ENCODE data around the gene MYH13. TPM values are rescaled to one million over a fixed set of nuclear protein-coding genes. Genes with fewer than 3 reads are reported as not detected.

Gene MYH13
- total RNA-seq, 1 experiment from 2014 or later, result not detected

- DNase-seq (ENCODE audit: low spot score), result no peak
- Mint-ChIP-seq H3K4me1 (peaks cover 26% of the 10 kb centered on the region), H3K27ac (no peak overlapping the region), H3K9me3 (peaks cover 43% of the 10 kb centered on the region), H3K36me3 (peaks cover 18% of the 10 kb centered on the region), H3K27me3 (ENCODE audit: low read depth) (peaks cover 8% of the 10 kb centered on the region), H3K4me3 (no peak overlapping the region)
- no peak for TF ChIP-seq USF2 (CRISPR knock-in tag; IDR thresholded peaks at IDR 0.05)
- no peak for TF ChIP-seq TEAD4 (CRISPR knock-in tag; IDR thresholded peaks at IDR 0.05)
- TF ChIP-seq JUN (CRISPR knock-in tag; IDR thresholded peaks at IDR 0.05), result no peak
- TF ChIP-seq, protein P1, sequence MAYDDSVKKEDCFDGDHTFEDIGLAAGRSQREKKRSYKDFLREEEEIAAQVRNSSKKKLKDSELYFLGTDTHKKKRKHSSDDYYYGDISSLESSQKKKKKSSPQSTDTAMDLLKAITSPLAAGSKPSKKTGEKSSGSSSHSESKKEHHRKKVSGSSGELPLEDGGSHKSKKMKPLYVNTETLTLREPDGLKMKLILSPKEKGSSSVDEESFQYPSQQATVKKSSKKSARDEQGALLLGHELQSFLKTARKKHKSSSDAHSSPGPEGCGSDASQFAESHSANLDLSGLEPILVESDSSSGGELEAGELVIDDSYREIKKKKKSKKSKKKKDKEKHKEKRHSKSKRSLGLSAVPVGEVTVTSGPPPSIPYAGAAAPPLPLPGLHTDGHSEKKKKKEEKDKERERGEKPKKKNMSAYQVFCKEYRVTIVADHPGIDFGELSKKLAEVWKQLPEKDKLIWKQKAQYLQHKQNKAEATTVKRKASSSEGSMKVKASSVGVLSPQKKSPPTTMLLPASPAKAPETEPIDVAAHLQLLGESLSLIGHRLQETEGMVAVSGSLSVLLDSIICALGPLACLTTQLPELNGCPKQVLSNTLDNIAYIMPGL (CRISPR knock-in tag; IDR thresholded peaks at IDR 0.05), result no peak
- TF ChIP-seq, protein P2, sequence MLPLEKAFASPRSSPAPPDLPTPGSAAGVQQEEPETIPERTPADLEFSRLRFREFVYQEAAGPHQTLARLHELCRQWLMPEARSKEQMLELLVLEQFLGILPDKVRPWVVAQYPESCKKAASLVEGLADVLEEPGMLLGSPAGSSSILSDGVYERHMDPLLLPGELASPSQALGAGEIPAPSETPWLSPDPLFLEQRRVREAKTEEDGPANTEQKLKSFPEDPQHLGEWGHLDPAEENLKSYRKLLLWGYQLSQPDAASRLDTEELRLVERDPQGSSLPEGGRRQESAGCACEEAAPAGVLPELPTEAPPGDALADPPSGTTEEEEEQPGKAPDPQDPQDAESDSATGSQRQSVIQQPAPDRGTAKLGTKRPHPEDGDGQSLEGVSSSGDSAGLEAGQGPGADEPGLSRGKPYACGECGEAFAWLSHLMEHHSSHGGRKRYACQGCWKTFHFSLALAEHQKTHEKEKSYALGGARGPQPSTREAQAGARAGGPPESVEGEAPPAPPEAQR (CRISPR knock-in tag; IDR thresholded peaks at IDR 0.05), result no peak
- no peak for TF ChIP-seq CREM (CRISPR knock-in tag; IDR thresholded peaks at IDR 0.05)
- TF ChIP-seq, protein P3, sequence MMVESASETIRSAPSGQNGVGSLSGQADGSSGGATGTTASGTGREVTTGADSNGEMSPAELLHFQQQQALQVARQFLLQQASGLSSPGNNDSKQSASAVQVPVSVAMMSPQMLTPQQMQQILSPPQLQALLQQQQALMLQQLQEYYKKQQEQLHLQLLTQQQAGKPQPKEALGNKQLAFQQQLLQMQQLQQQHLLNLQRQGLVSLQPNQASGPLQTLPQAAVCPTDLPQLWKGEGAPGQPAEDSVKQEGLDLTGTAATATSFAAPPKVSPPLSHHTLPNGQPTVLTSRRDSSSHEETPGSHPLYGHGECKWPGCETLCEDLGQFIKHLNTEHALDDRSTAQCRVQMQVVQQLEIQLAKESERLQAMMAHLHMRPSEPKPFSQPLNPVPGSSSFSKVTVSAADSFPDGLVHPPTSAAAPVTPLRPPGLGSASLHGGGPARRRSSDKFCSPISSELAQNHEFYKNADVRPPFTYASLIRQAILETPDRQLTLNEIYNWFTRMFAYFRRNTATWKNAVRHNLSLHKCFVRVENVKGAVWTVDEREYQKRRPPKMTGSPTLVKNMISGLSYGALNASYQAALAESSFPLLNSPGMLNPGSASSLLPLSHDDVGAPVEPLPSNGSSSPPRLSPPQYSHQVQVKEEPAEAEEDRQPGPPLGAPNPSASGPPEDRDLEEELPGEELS (CRISPR knock-in tag; IDR thresholded peaks at IDR 0.05), result no peak
- no peak for TF ChIP-seq HMGA2 (CRISPR knock-in tag; IDR thresholded peaks at IDR 0.05)
- TF ChIP-seq, protein P4, sequence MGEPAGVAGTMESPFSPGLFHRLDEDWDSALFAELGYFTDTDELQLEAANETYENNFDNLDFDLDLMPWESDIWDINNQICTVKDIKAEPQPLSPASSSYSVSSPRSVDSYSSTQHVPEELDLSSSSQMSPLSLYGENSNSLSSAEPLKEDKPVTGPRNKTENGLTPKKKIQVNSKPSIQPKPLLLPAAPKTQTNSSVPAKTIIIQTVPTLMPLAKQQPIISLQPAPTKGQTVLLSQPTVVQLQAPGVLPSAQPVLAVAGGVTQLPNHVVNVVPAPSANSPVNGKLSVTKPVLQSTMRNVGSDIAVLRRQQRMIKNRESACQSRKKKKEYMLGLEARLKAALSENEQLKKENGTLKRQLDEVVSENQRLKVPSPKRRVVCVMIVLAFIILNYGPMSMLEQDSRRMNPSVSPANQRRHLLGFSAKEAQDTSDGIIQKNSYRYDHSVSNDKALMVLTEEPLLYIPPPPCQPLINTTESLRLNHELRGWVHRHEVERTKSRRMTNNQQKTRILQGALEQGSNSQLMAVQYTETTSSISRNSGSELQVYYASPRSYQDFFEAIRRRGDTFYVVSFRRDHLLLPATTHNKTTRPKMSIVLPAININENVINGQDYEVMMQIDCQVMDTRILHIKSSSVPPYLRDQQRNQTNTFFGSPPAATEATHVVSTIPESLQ (CRISPR knock-in tag; IDR thresholded peaks at IDR 0.05), result no peak
- TF ChIP-seq, protein P5, sequence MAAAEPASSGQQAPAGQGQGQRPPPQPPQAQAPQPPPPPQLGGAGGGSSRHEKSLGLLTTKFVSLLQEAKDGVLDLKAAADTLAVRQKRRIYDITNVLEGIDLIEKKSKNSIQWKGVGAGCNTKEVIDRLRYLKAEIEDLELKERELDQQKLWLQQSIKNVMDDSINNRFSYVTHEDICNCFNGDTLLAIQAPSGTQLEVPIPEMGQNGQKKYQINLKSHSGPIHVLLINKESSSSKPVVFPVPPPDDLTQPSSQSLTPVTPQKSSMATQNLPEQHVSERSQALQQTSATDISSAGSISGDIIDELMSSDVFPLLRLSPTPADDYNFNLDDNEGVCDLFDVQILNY (CRISPR knock-in tag; IDR thresholded peaks at IDR 0.05), result no peak
- TF ChIP-seq, protein P6, sequence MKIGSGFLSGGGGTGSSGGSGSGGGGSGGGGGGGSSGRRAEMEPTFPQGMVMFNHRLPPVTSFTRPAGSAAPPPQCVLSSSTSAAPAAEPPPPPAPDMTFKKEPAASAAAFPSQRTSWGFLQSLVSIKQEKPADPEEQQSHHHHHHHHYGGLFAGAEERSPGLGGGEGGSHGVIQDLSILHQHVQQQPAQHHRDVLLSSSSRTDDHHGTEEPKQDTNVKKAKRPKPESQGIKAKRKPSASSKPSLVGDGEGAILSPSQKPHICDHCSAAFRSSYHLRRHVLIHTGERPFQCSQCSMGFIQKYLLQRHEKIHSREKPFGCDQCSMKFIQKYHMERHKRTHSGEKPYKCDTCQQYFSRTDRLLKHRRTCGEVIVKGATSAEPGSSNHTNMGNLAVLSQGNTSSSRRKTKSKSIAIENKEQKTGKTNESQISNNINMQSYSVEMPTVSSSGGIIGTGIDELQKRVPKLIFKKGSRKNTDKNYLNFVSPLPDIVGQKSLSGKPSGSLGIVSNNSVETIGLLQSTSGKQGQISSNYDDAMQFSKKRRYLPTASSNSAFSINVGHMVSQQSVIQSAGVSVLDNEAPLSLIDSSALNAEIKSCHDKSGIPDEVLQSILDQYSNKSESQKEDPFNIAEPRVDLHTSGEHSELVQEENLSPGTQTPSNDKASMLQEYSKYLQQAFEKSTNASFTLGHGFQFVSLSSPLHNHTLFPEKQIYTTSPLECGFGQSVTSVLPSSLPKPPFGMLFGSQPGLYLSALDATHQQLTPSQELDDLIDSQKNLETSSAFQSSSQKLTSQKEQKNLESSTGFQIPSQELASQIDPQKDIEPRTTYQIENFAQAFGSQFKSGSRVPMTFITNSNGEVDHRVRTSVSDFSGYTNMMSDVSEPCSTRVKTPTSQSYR (CRISPR knock-in tag; IDR thresholded peaks at IDR 0.05), result no peak
- TF ChIP-seq E2F1 (CRISPR knock-in tag; IDR thresholded peaks at IDR 0.05), result no peak
- no peak for TF ChIP-seq ZNF423 (CRISPR knock-in tag; IDR thresholded peaks at IDR 0.05)
- TF ChIP-seq NFYB (CRISPR knock-in tag; conservative IDR thresholded peaks at IDR 0.05; ENCODE audit: low read depth), result no peak
- no peak for TF ChIP-seq AFF4 (CRISPR knock-in tag; IDR thresholded peaks at IDR 0.05; ENCODE audit: borderline replicate concordance)
- TF ChIP-seq ZBTB21 (CRISPR knock-in tag; IDR thresholded peaks at IDR 0.05; ENCODE audit: borderline replicate concordance), result no peak
- TF ChIP-seq USF1 (CRISPR knock-in tag; IDR thresholded peaks at IDR 0.05), result no peak
- no peak for ATAC-seq
- CTCF ChIA-PET, result interaction anchor here (0.6 to 2.1 kb wide), 6 partner anchors 10 to 308 kb away, joined by 3 to 15 read pairs (median 4); no protein-coding TSS in a partner anchor
- POLR2A ChIA-PET, result no interaction called here
Measured at GRCh38 chr17:10306585-10306984, 66.2 kb downstream of the MYH13 start.
